Measurements from ENCODE around the gene IL11RA.

Gene IL11RA

DNA sequence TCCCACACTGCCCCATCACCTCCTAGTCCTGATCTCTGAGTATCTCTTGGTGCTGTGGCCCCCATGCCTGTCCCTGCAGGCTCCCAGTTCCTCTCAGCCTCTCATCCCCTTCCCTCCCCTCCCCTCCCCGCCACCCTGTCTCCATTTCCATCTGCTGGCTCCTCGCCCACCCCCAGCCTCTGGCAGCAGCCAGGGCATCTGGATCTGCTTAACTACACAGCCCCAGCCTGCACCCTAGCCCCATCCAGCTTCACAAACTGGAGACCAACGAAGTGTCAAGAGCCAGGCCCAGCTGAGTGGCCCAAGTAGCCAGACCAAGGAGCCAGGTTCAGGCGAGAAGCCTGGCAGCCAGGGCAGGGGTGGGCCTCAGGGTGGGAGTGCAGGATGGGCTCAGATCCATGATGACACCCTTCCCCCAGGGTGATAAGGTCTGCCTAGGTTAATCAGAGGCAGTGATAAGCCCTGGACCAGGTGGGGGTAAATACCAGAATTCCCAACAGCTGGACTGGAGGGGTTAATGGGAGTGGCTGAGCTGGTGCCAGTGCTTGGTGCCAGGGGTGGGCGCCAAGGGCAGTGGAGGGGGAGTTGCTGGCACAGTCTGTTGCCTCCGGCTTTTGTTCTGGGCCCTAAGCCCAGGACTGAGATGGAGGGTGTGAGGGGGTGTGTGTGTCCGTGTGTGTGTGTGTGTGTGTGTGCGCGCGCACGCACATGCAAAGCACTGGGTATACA is 2.5 kb downstream of the IL11RA start:
- no peak for DNase-seq

DNA sequence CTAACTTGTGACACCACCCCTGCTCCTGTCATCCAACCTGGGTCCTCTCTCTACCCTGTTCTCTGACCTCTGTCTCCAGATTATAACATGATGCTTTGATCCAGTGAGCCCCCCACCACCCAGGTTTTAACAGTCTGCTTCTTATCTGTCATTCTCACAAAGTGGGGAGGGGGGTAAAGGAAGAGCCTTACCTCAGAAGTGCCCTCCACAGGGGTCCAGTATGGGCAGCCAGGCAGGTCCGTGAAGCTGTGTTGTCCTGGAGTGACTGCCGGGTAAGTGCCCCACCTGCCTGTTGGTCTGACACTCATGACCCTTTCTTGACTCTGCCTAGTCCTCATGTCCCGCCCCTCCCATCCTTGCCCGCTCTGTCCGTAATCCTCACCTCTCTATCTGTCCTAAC is 3.4 kb downstream of the IL11RA start:
- no peak for DNase-seq

DNA sequence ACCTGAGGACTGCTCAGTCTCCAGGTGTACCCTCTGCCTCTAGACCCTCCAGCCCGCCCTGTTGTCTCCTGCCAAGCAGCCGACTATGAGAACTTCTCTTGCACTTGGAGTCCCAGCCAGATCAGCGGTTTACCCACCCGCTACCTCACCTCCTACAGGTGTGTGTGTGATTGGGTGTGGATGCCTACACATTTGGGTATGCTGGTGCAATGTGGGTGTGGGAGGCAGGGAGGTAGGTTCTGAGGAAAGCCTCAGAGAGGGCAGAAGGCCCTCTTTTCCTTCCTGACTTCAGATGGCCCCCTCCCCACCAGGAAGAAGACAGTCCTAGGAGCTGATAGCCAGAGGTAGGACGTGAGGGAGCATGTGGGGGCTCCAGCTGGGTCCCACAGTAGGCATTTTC is 5.0 kb downstream of the IL11RA start:
- no peak for DNase-seq

DNA sequence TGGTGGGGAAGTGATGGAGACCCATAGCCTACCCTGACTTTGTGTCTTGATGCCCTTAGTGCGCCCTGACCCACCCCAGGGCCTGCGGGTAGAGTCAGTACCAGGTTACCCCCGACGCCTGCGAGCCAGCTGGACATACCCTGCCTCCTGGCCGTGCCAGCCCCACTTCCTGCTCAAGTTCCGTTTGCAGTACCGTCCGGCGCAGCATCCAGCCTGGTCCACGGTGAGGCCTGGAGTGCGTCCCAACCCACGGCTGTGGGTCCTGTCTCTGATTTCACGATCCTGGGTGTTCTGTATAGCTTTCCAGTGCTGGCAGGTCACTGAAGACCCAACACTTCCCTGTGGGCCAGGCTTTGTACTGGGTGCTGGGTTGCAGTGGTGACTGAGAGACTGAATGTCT is 6.5 kb downstream of the IL11RA start:
- no peak for DNase-seq

DNA sequence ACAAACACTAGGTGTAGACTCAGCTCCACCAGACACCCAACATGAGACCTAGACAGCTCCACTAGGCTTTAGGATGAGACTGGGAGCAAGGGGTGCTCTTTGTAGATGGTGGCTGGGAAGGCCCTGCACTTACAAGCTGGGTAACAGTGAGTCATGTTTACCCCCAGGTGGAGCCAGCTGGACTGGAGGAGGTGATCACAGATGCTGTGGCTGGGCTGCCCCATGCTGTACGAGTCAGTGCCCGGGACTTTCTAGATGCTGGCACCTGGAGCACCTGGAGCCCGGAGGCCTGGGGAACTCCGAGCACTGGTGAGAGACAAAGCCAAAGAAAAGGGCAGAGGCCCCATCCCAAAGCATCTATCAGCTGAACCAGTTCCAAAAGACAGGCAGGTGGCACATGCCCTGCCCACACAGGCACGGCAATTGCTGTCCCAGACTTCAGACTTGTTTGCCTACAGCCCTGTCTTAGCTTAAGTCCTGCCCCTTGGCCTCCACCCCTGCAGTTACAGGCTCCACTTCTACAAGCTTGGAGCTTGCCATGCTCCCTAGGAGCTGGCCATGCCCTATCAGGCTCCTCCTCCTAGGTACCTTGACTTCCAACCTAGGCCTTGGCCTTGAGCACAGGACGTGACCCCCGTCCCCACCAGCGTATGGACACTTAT is 7.7 kb downstream of the IL11RA start:
- DNase-seq = no peak

DNA sequence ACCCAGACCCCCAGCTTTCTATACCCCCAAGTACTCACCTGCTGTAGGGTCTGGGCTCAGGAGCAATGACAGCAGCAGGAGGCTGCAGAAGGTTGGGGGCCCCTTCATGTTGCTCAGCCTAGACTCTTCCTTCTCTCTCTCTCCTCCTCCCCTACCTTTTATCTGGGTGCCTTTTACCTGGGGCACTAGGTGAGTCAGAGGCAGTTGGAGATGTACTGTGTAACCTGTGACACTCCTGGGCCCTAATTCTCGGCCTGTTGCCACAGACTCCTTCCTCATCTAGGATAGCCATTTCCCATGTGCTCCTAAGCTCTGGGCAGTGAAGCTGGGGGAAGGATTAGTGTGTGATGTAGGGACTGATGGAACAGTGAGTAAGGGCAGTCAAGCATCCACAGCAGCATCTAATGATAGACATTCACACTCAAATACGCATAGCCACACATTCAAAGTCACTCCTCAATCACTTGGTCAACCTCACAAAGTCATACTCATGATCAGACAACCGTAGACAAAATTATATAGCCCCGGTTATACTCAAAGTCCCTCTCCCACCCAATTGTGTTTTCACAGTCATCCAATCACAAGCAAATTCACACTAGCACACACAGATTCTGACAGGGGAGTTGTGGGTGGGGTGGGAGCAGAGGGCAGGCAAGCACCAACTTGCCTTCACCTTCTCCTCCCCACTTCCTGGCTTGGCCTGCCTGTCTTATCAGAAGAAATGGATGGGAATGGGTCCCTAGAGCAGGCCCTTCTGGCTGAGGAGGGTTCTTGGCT is 10.7 kb downstream of the IL11RA start, which contains the start of gene CCL27:
Gene CCL27, minus strand, starts transcription at position 132 of the 777 bp plus-strand sequence. Its CDS starts 24 bp downstream, at position 108.
- DNase-seq = no peak

DNA sequence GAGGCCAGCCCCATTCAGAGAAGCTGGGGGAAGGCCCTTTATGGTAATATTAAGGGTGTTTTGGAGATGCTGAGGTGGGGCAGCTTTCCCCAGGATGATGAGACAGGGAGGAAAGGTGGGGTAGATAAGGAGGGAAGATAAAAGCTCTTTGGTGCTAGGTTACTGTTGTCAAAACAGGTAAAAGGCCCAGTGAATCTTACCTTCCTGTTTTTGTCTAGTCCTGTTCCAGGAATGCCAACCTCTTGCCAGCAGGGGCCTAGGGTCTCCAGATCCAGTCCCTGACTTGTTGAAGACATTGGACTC is 11.3 kb downstream of the IL11RA start:
- peak in 1 of 5 donors; percentile 11 for DNase-seq

DNA sequence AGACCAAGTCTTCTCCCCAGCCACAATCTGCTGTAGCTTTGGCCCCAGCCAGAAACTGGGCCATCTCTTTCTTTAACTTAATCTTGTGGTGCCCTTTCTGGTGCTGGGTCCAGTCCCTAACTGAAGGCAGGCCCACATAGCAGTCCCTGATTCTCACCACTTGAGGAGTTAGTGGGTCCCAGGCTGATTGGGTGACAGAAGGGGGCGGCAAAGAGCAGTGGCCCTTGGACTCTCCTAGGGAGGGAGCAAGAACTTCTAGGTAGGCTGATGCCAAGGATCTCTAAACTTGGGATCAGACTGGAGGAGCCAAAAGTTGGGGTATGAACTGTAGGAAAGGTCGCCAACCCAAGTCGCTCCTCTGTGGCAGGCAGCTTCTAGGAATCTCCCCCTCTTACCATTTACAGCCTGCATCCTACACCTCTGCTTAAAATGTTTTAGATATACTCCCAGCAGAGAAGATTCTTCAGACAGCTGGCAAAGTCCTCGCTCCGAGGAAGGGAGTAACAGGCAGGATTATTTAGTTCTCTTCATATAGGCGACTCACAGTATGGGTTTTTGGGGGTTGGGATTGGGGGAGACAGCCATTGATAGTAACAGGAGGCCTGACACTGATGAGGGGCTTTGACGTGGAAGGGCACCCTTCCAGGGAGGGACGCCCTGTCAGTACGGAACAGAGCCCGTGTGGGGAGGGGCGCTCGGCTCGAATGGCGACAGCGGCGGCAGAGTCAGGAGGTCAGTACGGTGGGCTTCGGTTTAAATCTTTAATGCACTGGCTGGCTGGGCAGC is 12.5 kb downstream of the IL11RA start:
- peak; percentile 40 to 75 (median 64) for DNase-seq

DNA sequence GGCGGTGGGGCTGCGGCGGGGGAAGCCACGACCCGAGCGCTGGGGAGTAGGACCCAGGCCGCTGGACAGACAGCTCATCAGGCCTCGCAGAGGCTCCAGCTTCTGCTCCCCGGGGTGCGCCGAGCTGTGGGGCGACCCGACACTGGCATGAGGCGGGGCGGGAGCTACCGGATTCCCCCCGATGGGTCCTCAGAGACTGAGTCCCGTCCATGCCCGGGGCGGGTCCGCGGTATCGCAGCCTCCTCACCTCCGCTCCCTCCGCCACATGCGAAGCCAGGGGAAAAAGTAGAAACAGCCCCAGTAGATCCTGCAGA is 13.0 kb downstream of the IL11RA start:
- no peak for DNase-seq

DNA sequence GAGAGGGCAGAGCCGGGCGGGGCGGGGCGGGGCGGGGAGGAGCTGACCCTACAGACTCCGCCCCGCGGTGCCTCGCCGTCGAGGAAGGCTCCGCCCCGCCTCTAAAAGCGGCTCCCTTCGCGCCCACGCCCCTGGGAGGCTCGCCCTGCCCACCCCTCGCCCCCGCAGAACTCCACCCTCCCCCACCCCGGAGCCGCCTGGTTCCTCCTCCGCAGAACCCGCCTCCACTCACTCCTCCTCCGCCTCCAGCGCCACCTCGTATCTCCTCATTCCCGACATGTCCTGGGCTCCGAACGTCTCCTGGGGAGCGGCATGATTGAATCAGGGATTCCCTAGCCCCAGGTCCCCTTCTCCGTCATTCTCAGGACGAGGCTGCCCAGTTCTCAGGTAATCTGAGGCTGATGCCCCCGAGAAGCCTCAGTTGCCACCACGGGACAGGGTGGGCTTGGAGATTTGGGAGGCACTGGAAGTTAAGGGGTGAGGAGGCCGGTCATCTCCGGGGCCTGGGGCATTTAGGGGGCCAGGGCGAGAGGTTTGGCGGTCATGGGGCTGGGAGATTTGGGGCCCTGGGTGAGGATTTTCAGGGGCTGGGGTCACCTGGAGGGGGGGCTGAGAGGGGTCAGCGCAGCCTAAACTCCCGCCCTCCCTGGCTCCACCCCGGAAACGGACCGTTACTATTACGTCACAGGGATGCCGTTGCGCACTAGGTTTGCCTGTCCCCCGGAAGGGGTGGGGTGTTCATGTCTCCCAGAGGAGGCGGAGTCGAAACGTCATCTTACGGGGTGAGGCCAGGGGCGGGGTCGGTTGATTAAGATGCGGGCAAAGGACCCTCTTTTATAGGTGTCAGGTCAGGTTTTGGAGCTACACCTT is 13.6 kb downstream of the IL11RA start:
- peak; percentile 87 to 92 (median 90) for DNase-seq

DNA sequence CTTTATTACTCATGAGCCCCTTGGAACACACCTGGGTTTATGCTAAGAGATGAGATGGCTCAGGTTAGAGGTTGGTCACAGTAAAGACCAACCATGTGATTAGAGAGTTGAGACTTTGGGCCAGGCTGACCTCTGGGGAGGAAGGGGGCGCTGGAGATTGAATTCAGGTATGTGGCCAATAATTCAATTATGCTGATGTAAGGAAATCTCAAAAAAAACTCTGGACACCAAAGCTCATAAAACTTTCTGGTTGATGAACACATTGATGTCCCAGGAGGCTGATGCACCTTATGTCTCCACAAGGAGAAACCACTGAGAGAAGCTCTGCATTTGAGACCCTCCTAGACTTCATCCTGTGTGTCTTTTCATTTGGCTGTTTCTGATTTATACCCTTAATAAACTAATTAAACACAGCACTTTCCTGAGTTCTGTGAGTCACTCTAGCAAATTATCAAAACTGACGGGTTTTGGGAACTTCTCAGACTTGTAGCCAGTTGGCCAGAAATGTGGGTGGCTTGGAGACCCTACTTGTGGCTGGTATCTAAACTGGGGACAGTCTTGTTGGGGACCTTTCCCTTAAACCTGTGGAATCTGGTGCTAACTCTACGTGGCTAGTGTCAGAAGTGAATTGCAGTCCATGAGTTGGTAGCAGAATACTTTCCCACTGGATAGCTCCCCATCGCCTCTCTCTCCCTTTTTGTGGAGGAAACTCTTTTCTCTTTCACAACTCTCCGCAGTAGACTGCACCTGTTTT is 18.0 kb downstream of the IL11RA start:
- DNase-seq = no peak

DNA sequence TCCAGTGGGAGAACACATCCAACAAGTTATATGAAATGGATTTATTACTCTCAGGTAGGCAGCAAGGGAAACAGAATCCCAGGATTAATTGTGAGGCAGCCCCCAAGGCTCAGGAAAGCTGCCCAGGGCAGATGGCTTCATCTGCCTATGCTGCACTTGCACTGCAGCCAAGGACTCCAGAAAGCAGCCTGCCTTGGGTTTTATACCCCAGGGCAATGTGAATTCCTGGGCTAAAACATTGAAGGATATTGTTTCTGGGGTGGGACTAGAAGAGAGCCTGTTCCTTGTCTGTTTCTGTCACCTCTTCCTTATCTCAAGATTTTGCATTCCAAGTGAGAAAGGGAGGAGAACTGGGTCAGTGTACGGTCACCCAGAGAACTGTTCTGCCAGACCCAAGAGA is 19.3 kb downstream of the IL11RA start:
- no peak for DNase-seq

DNA sequence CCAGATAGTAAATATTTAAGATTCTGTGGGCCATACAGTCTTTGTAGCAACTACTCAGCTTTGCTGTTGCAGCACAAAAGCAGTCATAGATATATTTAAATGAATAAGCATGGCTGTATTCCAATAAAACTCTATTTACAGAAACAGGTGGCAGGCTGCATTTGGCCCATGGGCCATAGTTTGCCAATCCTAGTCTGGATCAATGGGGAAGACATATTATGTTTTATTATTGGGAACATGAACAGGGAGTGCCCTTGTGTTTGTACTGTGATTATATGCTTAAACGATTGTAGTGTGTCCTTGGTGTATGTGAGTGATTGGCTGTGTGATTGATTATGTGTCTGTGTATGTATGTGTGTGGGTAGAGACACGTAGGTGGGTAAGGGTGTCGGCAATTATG is 22.5 kb downstream of the IL11RA start:
- DNase-seq = no peak

DNA sequence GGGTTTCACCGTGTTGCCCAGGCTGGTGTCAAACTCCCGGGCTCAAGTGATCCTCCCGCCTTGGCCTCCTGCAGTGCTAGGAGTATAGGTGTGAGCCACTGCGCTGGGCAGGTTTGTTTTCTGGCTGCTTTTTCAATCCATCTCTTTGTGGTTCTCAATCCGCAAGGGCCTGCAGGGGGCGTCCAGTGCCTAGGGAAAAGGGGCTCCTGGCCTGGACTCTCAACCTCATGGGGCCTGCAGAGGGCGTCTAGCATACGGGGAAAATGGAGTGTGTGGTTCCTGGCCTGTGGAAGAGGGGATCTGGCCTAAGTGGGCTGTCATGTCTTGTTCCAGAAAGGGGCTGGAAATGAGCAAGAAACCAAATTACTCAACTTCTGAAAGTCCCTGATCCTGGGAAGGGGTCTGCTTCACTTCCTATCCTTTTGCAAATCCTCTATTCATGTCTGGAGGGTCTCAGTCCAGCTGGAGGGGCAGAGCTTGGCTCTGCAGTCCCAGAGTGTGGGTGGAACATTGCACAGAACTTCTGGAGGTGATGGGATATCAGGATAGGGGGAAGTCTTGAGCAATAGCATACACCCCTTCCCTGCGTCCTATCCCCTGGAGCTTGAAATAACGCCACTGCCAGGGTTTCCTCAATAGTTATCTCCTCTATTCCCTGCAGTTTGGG is 23.2 kb downstream of the IL11RA start:
- peak in 3 of 5 donors; percentile 23 to 38 (median 28) for DNase-seq

DNA sequence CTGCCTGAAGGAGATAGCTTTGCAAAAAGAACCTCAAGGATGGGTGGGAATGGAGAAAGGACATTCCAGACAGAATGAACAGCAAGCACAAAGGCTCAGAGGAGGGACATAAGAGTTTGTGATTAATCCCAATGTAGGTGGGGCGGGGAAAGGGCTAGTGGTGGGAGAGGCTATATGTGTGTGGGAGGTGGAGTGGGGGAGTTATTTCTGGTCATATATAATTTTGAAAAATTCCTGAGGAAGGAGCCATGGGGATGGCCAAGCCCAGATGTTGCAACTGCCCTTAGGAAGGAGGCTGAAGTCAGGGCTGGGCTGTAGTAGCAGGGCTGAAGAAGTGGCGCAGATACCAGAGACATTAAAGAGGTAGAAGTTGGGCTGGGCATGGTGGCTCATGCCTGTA is 23.9 kb downstream of the IL11RA start:
- DNase-seq = no peak

DNA sequence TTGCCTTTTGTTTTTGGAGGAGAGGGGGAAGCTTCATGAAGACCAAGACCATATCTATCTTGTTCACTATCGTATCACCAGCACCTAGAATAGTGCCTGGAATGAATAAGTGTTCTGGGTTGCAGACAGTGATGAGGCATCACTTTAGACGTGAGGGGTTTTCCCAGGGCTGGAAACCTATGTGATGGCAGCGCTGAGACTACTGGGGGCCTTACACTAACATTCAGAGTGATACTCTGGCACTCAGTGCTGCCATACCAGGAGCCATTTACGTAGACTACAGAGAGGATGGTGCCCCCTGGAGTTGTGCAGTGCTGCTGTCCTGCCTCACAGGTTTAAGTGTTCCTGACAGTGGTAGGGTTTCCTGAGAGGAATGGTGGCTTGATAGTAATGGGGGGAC is 32.2 kb downstream of the IL11RA start:
- DNase-seq = no peak

DNA sequence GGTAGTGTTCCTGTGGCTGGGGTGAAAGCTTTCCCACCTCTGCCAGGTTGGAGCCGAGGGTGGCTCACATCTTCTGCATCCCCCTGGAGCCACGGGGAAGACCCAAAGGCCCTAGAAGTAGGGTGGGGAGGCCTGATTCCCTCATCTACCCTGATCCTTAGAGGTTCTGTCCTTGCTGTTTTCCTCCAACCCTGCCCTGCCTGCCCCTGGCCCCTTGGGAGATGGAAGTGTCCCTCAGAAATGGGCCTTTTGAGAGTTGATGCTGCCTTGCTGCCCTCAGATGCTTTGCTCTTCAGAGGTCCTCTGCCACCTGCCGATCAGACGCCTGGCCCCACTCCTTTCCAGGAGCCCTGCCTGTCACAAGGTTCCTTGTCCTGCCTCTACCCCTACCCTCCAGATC is 32.8 kb downstream of the IL11RA start:
- DNase-seq = no peak

DNA sequence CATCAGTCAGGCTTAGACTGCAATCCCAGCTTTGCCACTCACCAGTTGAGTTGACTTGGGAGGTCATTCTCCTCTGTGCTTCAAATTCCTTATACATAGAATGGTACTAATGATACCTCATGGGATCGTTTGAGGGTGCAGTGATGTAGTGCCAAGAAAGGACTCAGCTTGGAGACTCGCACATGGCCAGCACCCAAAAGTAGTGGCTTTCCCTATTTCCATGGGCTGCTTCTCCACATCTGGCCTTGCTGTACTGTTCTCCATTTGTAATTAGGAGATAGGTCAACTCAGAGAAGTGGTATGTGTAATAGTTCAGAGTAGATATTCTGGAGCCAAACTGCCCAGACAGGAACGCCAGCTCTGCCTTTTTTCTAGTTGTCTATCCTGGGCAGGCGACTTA is 33.6 kb downstream of the IL11RA start:
- no peak for DNase-seq

DNA sequence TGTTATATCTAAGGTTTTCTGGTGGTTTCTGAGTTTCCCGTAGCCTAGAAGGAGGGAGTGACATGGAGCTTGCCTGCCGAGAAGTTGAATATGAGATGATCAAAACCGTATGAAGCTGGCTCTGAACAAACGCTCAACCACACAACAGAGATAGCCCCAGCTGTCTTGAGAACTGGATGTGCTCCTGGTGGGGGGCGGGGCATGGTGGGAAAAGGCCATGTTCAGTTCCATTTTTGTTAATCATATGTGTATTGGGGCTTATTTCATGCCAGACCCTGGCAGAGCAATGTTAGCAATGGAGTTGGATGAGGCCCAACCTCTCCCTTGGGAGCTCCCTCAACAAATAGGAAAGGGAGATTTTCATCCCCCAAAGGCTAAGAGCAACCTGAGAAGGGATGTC is 34.2 kb downstream of the IL11RA start:
- no peak for DNase-seq

DNA sequence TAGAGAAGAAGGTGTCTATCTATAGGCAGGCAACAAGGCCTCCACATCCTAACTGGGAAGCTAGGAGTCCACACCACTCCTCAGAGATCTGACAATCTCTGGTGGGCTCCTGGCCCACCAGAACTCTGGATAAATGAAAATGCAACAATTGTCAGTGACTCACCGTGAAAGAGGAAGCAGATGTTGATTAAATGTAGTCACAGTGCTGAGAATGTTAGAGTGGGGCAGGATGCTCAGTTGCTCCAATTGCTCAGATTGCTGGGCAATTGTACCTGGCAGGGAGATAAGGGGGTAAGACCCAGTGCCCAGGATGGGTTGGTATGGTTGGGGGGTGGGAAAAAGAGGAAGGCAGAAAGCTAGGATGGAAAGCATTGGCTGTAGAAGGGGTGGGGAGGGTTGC is 34.7 kb downstream of the IL11RA start:
- no peak for DNase-seq

All from T-helper 1 cell (primary cell).